HG03342 (cell line): Measurements from ENCODE around the gene SLC35G6.
"Not testable (repeated sequence)": the region's sequence is repeated elsewhere in the genome, so short reads cannot be mapped to it uniquely, and the experiment has no call there.

Source experiments
- ATAC-seq: cut with Tn5 transposase; IDR thresholded peaks from one replicate; pipeline ENCODE4 v1.9.1; 2021; ENCODE audit warnings: mild to moderate bottlenecking, moderate library complexity; ENCODE audit not compliant: unreplicated experiment

SLC35G6 gene

DNA sequence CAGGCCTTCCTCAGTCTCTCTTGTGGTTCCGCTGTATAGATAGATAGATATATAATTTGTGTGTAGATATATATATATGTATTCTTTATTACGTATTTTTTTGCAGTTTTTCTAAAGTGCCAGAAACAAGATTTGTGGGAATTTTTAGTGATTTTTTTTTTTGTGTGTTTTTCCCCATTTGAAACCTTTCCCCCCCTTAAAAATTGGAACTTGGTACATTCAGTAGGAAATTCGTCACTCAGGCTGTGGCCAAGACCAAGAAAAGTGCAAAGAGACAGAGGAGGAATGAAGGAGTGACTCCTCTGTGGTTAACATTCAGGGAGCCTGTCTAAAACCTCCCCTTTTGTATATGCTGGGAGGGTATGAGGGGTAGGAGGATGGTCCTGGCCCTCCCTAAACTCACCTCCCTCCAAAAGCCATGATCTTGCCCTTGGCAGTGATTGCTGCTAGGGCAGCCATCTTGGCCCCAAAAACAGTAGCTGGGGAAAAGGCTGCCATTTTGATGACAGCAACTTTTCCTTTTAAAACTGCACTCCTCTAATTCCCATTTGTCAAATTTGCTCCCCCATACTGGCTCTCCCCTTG is 21.2 kb upstream of the SLC35G6 start:
- ATAC-seq: no peak

DNA sequence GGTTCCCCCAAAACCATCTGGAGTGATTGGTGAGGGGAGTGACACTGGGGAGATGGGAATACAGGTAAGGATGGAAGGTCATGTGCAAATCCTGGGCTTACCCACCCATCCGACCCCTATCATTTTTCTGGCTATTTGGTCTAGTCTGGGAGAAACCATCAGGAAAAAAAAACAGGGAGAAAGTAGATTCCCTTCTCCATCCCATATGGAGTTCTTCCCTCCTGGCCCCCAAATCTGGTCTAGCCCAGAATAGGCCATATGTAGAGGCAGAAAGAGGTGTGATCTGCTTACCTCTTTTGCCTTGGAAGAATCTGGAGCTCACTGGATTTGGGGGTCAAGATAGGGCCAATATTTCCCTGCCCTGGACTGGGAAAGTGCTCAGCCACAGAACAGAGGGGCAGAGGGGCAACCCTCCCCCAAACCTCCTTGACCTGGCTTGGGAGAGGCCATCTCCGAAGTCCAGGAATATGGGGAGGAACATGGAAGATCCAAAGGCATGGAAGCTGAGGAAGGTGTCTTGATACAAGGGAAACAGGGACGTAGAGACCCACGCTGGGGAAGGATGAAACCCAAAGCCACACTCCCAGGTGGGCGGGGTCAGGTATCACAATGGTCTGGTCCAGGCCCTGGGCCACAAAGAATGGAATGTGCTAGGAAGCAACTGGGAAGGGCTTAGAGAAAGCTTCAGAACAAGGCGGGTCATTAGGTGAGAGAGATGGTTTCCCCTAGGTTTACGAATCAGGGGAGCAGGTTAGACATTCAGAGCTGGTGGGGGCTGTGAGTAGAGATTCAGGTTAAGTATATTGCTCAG is 20.2 kb upstream of the SLC35G6 start:
- ATAC-seq: no peak

DNA sequence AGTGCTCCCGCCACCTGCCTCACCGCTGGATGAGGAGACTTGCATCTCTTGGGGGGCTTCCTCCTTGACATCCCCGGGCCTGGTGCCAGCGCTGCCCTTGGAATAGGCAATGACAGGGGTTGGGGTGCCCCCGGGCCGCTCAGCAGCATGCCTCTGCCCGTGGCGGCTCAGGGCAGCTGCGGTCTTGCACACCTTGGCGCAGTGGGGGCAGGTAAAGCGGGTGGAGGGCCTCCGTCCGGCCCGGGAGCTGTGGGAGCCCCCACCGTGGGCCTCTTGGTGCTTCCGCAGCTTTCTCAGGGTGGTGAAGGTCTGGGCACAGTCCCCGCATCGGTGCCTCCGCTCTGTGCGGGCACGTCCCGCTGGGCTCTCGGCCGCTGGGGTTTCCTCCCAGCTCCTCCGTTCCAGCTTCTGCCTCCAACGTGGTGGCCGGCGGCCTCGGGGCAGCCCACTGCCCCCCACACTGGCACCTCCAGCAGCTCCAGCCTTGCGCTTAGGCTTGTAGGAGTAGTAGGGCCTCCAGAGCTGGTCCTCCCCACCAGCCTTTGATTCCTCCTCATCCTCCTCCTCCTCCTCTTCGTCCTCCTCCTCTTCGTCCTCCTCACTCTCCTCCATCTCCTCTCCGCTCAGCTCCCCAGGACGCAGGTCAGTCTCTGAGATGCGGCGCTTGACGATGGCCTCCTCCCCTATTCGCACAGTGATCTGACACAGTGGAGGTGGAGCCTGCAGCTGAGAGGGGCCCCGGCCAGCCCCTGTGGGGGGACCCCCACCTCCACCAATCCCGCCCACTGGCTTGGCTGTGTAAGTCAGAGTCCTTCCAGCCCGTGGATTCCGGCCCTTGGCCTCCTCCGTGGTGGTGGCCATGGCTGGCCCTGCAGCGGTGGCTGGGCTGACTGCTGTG is 18.5 kb upstream of the SLC35G6 start:
- no peak for ATAC-seq

DNA sequence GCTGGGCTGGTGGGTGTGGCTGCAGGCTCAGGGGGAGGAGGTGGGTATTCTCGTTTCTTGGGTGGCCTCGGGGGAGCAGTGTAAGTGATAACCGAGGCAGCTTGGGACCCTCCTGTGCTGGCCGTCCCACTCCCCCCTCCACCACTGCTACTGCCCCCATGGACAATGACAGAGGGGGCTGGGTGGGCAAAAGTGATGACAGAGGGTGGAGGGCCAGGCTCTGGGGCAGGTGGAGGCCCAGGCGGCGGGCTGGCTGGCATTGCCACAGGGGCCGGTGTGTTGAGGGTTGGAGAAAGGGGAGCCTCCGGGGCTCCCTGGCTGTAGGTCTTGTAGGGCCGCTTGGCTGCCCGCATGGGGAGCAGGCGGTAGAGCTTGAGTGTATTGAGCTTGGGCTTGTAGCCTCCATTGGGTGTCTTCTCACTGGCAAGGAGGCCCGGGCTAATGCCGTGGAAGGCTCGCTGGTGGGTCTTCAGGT is 17.8 kb upstream of the SLC35G6 start:
- ATAC-seq: no peak

- ATAC-seq: no peak
Observed at GRCh38 chr17:7464081-7464480, 17.2 kb upstream of the SLC35G6 start.

GRCh38 chr17:7465597-7466275 is 15.5 kb upstream of the SLC35G6 start:
- ATAC-seq: no peak

DNA sequence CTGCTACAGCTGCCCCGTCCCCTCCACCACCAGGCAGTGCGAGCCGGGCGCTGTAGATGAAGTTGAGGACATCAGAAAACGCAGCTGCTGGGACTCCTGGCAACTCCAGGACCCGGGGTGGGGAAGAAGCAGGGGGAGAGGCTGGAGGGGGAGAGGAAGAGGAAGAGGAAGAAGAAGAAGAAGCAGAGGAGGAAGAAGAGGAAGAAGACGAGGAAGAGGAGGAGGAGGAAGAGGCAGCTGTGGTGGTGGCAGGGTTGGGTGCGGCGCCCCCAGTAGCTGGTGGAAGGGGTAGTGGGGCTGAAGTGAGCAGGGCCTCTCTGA is 15.0 kb upstream of the SLC35G6 start:
- ATAC-seq: no peak

- no peak for ATAC-seq
Observed at GRCh38 chr17:7466639-7467341, 14.5 kb upstream of the SLC35G6 start.

DNA sequence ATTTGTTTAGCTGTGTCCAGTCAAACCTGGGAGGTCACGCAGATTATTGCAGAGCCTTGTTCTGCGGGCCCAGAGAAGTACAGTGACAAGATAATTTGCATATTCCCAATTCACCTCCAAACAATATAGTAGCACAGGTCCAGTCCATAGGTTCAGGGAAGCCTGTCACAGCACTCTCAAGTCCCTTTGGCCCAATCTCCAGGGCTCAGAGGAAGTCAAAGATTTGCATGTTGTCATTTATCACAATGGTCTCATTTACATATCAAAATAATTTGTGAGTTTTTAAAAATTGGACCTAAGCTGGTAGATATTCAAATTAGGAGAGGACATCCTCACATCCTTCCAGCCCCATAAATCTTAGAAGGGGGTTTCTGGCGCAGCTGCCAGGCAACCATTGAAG is 13.7 kb upstream of the SLC35G6 start:
- no peak for ATAC-seq

DNA sequence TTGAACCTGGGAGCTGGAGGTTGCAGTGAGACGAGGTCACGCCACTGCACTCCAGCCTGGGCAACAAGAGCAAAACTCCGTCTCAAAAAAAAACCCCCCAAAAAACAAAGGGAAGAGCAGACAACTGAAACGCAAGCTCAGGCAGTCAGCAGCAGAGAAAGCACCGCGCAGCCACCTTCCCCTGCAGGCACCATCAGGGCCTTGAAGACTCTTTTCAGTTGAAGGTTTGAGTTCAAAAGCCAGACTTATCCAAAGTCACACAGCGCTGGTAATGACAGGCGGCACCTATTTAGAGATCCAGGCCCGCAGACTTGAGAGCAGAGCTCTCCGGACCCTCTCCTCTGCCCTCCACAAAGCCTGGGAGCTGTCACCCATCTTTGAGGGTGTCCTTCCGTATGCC is 13.0 kb upstream of the SLC35G6 start:
- no peak for ATAC-seq

DNA sequence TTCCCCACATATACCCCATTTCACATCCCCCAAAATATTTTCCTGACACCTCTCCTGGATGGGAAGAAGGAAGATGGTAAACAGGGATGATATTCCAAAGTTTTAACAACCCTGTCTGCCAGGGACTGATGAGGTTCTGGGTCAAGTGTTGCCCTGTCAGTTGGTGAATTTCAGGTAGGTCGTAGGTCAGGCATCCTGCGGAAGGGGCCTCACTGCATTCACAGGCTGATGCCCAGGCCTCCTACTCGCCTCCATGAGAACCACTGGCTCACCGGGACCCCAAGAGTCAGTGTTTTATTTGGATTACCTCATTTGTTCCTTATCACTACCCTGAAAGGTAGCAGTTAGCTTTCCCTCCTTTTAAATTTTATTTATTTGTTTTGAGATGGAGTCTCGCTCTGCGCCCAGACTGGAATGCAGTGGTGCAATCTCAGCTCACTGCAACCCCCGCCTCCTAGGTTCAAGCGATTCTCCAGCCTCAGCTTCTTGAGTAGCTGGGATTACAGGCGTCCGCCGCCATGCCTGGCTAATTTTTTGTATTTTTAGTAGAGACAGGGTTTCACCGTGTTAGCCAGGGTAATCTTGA is 12.3 kb upstream of the SLC35G6 start:
- ATAC-seq: no peak

DNA sequence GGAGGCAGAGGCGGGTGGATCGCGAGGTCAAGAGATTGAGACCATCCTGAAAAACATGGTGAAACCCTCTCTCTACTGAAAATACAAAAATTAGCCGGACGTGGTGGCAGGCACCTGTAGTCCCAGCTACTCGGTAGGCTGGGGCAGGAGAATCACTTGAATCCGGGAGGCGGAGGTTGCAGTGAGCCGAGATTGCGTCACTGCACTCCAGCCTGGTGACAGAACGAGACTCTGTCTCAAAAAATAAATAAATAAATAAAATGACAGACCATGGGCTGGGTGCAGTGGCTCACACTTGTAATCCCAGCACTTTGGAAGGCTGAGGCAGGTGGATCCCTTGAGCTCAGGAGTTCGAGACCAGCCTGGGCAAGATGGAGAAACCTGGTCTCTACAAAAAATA is 11.4 kb upstream of the SLC35G6 start:
- not testable (repeated sequence) for ATAC-seq

- not testable (repeated sequence) for ATAC-seq
Observed at GRCh38 chr17:7470457-7470973, 10.7 kb upstream of the SLC35G6 start.

- ATAC-seq: no peak
Observed at GRCh38 chr17:7471729-7472128, 9.5 kb upstream of the SLC35G6 start.

GRCh38 chr17:7474767-7475166 is 6.5 kb upstream of the SLC35G6 start:
- not testable (repeated sequence) for ATAC-seq

GRCh38 chr17:7475764-7476422 is 5.4 kb upstream of the SLC35G6 start:
- no peak for ATAC-seq

GRCh38 chr17:7476494-7476893 is 4.8 kb upstream of the SLC35G6 start:
- ATAC-seq: no peak

- ATAC-seq: no peak
Observed at GRCh38 chr17:7476951-7477350, 4.3 kb upstream of the SLC35G6 start.
